CD4-positive, alpha-beta T cell treated with Interleukin-12 subunit alpha and Interleukin-12 subunit beta, for 1 hour (primary cell): ENCODE measurements around the gene GAB3.

Experiments used
- DNase-seq: peaks from one replicate; pipeline ENCODE4 v3.0.0-alpha.2; 2020

GAB3 gene, protein sequence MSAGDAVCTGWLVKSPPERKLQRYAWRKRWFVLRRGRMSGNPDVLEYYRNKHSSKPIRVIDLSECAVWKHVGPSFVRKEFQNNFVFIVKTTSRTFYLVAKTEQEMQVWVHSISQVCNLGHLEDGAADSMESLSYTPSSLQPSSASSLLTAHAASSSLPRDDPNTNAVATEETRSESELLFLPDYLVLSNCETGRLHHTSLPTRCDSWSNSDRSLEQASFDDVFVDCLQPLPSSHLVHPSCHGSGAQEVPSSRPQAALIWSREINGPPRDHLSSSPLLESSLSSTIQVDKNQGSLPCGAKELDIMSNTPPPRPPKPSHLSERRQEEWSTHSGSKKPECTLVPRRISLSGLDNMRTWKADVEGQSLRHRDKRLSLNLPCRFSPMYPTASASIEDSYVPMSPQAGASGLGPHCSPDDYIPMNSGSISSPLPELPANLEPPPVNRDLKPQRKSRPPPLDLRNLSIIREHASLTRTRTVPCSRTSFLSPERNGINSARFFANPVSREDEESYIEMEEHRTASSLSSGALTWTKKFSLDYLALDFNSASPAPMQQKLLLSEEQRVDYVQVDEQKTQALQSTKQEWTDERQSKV

DNA sequence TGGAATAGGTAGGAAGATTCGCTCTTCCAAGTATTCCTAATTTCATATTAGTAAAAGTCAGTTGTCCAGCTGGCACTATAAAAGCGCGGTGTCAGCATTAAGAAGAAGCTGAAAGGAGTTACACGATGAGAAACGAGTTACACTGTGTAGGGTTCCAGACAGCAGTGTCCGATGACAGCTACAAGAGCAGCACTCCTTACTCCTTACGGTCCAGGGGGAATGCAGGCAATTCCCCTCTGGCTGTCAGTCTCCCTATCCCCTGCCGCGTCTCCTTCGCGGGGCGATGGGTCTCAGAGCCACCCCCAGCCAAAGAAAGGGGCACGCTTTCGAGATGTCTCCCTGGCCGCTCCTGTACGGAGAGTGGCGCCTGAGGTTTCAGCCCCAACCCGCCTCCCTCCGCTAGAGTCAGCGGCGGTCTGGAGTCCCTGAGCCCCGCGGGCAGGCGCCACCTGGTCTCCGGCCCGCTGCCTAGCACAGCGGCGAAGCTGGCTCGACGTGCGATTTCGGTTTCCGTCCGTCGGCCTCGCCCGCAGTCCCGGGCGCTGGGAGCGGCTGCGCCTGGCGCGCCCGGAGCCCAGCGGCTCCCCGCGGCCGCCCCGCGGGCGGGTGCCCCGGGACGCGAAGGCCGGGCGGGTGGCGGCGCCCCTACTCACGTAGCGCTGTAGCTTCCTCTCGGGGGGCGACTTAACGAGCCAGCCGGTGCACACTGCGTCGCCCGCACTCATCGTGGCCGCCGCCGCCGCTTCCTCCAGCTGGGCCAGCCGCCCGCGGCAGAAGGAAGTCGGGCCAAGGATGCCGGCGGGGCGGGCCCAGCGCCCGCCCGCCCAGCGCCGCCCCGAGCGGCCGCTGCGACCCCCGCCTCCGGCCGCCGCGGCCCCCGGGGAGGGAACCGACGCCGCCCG lies at the start of gene GAB3:
TSS of gene GAB3 (minus strand) at position 777 of the 902 bp plus-strand sequence. CDS start at position 725, 52 bp downstream.
- peak; percentile 53 for DNase-seq

DNA sequence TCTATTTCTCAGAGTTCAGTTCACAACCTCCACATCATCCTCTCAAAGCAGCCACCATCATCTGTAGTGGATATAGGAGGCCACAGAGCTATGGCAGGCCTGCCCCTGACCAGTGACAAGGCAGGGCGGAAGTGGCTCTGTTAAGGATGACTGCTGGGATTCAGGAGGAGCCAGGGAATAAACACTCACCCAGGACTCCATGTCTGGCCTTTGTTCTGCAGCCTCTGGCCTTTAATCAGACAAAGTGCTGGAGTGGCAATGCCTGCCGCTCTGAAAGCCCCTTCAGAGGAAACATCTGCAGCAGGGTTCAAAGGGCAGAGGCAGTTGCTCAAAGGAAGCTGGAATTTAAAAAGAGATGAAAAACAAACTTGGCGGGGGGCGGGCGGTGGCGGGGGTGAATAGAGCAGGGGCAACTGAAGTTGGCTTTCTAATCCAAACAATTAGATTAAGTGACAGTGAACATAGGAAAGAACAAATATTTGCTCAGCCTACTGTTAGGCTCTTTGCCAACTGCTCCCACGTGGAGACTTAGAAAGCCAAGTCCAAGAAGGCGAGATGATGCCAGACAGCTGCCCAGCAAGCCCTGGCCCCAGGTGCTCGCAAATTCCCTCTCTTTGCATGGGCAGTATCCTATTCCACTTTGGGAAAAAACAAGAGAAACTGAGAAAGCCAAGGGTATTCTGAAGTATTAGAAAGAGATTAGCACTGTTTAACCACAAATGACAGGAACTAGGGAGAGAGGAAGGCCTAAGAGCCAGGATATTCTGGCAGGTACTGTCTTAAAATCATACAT lies 48.9 kb upstream of the GAB3 start:
- DNase-seq, result no peak

DNA sequence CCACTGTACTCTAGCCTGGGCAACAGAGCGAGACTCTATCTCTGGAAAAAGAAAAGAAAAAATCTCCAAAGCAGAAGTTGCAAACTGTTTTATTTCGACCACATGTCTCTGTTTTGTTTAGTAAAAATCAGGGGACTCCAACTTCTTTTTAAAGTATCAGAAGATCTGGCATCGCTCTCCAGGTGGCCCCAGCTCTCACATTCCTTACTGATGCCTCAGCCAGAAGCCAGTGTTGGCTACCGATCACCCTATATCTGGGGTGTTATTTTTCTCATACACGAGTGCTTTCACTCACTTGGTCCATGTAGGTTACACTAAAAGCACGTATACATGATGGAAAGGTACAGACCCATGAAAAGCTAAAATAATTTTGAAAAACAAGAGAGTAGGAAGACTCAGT lies 46.1 kb upstream of the GAB3 start:
- DNase-seq, result no peak

DNA sequence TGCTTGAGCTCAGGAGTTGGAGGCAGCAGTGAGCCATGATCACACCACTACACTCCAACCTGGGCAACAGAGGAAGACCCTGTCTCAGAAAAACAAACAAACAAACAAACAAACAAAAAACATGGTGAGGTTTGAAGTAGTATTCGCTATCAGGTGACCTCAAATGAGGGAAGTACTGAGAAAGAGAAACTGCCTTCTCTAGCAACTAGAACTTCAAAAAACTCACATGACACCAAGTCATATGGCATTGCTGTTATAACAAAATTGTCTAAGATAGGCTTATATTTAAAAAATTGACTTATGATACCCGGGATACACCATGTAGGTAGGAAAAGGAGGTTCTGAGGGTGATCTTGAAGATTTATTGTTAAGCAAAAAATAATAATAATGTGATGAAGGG lies 44.1 kb upstream of the GAB3 start:
- no peak for DNase-seq

DNA sequence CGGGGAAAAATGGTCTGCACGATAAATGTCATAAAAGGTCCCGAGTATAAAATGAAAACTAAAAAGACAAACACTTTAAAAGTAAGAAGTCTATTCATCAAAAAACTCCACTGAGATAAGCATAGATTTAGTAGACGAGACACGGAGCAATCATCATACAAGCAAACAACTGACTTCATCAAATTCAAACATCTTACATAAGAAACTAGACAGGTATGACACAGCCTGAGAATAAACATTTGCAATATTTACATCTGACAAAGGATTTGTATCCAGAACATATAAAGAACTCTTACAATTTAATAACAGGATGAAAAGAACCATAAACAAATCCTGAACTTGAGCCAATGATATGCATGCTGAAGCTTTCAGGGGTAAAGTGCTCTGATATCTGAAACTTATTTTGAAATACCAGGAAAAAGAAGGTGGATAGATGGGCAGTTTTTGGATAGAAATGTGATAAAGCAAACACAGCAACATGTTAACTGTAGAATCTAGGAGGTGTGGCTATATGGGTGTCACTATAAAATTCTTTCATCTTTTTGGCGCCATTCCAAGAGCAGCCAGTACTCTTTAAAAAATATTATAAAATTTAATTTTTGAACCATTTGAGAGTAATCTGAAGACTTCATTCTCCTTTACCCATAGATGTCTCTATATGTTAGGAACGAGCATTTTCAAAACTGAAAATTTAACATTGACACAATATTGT lies 42.4 kb upstream of the GAB3 start:
- no peak for DNase-seq

DNA sequence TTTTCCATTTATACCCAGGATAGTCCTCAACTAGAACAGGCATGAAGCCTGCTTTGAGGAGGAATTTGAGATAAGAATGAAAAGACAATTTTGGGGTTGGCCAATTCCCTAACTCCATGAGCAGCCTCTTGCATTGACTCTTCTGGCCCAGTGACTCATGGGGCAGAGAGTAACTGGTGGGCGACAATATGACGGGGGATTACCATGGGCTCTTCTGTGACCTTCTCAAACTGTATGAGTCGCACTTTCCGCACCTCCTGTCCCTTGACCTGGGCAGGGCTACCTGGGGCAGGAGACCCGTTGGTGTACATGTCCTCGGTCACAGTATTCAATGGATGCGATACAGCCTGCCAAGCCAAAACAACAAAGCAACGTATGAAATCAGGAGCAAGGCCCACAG lies 41.1 kb upstream of the GAB3 start:
- DNase-seq, result no peak

DNA sequence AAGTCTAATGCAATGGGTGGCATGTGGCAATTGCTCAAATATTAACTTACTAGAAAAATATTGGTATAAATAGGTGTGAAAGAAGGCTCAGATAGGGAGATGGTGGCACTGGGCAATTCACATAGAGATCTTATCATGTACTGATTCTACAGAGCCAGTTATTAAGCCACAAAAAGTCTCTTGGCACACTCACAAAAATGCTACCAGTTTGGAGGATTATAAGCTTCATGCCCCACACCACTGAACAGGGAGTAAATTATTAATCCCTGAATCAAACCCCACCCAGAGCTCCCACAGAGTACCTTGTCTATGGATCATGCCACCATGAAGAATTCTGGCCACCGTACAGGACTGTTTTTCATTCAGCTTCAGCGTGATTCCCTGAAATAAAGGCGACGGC lies 40.6 kb upstream of the GAB3 start:
- DNase-seq, result no peak

DNA sequence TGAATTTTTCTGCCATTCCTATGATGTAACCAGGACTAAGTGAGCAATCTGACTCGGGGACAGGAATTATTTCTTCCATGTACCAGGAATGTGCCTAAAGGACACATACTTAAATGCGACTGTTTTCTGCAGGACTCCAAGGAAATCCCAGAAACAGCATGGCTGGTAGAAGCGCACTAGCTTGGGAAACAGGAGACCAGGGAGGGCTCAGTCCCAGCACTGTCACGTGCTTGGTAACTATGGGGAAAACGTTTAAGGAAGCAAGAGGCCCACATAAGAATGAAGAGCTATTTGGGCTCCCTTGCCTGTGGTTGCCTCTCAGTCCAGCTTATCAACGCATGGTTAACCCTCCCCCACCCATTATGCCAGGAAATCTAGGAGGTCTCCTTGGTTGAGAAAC lies 34.8 kb upstream of the GAB3 start:
- DNase-seq, result no peak

DNA sequence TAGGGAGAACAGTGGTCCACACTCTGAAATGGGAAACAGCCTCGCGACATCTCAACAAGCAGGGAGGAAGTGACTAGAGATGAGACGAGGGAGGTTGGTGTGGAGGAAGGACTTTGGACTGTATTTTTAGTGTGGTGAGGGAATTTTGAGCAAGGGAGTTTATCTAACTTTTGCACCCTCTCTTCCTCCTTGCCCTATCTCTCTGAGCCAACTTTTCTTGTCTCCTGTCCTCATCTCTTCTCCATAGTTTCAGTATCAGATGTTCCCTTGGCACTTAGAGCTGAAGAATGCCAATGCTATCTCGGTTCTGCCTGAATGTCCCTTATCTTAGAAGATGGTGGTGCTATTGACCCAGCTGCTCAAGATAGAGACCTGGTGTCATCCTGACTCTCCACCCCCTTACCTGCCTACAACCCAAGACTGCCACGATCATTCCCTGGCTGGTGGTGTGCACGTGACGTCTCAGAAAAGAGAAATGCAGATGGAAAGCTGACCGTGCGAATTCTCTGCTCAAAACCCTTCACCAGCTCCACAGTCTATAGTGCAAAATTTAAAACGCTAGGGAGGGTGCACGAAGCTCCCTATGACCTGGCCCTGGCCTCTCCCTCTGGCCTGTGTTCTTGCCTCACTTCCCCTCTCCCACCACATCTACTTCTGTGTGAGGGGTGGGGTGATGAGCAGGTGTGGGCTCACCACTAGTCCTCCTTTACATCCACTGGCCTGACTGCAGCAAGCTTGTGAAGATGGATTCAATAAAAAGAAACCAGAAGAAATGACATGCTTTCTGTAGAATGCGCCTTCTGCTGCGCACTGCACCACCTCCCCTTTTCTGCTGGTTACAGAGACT lies 33.5 kb upstream of the GAB3 start:
- DNase-seq, result no peak

DNA sequence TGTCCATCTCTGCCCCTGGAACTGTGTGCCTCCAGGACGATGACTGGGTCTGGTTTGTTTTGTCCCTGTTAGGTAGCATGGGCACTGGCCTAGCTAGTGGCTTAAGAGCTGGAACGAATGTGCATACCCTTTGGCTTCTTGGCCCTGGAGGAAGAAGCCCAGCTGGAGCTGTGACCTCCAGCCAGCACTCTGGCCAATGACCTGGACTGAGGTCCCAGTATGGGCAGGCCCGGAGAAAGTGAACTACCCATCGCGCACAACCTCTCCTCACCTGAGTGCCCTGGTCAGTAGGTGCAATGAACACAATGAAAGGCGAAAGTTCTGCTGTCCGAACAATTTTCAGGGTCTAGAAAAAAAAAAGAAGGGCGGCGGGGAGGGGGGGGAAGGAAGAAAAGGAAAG lies 30.1 kb upstream of the GAB3 start:
- no peak for DNase-seq

DNA sequence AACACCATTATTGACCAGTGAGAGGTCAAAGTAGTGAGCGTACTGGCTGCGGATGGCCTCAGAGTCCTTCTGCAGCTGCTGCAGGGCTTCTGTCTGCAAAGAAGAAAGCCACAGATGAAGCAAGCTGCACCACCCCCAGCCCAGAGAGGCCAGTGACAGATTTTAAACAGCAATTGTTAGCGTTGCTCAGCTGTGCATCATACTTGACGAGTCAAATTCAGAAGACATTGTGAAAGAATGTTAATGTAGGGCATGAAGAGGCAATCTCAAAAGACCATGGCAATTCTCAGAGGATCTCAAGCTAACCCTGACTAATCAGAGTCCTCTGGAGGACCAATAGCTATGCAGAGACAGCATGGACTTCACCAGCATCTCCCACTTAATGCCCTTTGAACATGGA lies 28.4 kb upstream of the GAB3 start:
- no peak for DNase-seq

DNA sequence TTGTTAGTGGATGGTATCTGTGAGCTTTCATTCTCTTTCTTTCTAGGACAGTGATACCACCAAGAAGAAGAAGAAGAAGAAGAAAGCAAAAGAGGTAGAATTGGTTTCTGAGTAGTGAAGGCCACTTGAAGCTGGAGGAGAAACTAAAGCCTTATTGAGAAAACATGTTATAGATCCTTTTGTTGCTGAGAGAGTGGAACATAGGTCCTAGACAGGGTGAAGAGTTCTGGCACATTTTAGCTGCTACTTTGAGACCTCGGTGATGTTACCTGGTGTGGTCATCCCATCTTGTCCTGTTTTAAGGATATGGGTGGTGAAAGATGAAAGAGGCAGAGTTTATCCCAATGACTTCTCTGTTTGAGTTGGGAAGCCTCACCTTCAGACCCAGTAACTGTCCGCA lies 25.9 kb upstream of the GAB3 start:
- DNase-seq, result no peak

DNA sequence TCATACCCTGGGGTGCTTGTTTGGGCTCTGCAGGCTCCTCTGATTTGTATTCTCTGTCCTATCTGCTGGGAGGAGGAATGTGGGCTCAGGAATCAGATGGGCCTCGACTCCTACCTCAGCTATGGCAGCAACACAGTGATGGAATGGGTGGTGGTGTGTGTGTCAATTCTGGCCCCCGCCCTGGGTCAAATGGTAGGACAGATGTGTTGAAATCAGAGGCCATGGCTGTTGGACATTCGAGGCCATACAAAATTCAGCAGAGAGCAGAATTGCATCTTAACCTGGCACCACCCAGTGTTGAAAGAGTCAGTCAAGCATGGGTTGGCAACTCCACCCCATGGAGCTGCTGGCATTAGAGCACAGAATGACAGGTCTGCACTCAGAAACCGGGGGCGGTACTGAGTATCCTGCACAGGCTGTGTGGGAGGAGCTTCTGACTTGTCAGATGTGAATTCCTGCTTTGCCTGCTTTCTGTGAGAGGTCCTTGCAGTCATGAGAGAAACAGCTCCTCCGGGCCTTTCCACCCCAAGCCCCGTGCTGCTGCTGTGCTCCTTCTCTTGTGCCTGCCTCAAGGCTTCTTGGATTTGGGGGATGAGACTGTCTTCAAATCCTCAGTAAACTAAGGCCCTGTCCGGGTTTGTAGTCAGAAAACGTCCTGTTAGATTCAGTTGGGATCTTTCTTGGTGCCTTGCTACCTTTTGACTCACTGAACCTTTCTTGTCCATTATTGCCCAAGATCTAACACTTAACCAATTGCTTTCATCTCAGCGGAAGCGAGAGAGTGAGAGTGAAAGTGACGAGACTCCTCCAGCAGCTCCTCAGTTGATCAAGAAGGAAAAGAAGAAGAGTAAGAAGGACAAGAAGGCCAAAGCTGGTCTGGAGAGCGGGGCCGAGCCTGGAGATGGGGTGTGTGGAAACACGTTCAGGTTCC lies 24.8 kb upstream of the GAB3 start:
- DNase-seq, result no peak

DNA sequence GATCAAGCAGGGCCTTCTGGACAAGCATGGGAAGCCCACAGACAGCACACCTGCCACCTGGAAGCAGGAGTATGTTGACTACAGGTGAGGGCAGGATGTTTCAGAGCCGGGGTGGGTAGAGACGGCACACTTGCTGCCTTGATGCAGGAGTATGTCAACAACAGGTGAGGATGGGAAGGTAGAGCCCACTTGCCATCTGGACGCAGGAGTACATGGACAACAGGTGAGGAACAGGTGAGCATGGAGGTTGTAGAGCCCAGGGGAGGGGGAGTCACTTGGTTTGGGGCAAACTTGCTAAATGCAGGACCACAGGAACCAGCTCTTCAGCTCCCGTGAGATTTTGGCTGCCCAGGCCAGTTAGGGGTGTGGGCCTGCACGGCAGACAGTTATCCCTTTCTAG lies 23.7 kb upstream of the GAB3 start:
- no peak for DNase-seq

DNA sequence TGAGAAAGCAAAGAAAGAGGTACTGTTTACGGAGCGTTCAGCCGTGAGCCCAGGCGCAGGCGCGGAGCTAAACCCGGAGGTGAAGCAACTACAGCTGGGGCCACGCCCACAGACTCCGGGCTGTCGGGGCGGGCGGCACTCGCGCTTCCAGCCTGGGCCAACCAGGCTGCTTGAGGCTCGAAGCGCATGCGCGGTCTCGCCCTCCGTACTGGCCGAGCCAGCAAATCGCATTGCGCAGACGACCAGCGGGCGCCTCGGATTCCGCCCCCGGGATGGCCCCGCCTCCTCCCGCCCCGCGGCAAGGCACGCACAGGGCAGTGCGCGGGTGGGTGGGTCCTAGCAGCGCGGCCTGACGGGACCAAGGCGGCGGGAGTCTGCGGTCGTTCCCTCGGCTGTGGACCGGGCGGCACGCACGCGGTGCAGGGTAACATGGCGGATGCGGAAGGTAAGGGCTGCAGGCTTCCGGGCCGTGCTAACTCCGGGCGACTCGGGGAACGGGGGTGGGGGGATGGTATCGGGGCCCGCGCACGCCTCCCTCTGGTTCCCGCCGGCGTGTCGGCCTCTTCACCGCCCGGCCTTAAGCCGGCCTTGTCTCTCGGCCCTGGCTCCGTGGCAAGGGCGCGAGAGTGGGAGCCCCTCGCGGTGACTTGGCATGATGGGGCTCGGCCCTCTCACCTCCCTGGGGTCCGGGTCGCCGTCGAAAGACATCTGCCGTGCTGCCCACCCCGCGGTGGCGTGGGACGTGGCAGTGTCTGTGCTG lies 11.8 kb upstream of the GAB3 start, which contains the start of gene DKC1:
TSS of gene DKC1 (plus strand) at position 328 of the 760 bp plus-strand sequence. CDS start at position 430, 102 bp downstream.
- DNase-seq, result peak; percentile 96

DNA sequence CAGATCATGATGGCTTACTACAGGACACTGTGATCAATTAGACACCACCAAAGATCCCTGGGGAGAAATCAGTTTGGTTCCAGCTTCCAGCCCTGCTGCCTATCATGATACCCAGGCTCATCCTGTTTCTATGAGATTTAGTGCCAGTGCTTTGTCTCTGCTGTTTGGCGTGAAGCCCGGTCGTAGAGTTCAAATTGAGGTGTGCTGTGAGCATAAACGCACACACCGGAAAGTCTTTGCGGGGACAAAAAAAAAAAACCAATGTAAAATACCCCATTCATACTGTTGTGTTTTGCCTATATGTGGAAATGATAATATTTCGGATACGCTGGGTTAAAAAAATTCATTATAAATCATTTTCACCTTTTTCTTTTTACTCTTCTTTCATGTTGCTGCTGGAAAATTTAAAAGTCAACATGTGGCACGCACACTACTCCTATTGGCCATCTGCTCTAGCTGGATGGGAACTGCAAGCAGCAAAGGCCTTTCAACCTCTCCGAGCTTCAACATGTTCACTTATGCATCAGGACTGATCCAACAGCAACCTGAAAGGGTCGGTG lies 11.2 kb upstream of the GAB3 start:
- DNase-seq, result peak; percentile 17

DNA sequence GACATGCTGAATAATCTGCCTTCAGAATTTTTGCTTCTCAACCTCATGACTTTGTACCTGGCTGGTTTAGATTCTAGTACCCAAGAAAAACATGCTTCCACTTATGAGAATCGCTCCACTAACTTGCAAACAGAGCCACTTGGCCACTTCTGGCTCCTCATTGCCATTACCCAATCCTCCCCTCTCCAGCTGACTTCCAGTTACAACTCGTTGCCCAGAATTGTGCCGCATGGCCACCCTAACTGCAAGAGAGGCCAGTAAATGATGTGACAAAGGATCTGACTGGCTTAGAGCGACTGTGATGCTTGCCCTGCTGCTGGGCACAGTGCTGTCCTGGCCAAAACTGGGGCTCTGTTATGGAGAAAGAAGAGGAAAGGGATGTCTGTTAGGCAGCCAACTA lies 7.8 kb upstream of the GAB3 start:
- DNase-seq, result no peak

DNA sequence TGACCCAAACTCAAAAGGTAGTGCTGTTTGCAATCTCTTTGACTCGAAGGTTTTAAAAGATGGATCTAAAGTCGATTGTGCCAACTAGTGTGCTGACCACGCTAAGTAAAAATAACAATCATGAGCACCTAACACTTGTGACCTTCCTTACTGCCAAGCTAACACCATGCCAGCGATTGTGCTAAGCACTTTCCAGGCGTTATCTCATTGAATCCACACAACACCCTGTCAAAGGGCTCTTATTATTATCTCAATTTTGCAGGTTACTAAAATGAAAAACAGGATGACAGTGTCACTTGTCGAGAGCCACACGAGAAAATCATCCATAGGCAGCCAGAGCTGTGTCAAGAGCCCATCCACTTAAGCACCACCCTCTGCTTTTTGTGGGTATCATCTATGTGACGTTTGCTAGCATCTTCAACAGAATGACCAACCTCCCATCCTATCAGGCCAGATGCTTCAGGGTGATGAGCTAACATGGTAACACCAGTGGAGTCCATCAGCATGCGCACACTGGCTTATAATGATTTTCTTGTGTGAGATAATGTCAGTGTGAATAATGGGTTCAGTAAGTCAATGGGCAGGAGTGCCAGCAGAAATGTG lies 893 bp upstream of the GAB3 start:
- no peak for DNase-seq
